PC-9 (cell line): ENCODE data around the gene ATAD3C.

Experiments
- EZH2 ChIP-seq: fragments of 200-600 bp; sonication (generic); IDR thresholded peaks from 2 replicates; pipeline ENCODE4 v1.8.0; 2017; ENCODE audit warnings: antibody characterized with exemption, low read depth
- TF ChIP-seq, protein P1 (sequence below): fragments of 200-600 bp; sonication (generic); conservative IDR thresholded peaks from 2 replicates; pipeline ENCODE4 v1.6.1; 2017; ENCODE audit warnings: mixed run types, antibody characterized with exemption, mild to moderate bottlenecking, moderate library complexity

- TF ChIP-seq, protein P1, sequence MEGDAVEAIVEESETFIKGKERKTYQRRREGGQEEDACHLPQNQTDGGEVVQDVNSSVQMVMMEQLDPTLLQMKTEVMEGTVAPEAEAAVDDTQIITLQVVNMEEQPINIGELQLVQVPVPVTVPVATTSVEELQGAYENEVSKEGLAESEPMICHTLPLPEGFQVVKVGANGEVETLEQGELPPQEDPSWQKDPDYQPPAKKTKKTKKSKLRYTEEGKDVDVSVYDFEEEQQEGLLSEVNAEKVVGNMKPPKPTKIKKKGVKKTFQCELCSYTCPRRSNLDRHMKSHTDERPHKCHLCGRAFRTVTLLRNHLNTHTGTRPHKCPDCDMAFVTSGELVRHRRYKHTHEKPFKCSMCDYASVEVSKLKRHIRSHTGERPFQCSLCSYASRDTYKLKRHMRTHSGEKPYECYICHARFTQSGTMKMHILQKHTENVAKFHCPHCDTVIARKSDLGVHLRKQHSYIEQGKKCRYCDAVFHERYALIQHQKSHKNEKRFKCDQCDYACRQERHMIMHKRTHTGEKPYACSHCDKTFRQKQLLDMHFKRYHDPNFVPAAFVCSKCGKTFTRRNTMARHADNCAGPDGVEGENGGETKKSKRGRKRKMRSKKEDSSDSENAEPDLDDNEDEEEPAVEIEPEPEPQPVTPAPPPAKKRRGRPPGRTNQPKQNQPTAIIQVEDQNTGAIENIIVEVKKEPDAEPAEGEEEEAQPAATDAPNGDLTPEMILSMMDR, result no peak
- TF ChIP-seq EZH2, result no peak
These were observed 11.5 kb upstream of the ATAD3C start for GRCh38 chr1:1437904-1438376.
